ENCODE measurements around the gene SKOR2.

SKOR2 gene

DNA sequence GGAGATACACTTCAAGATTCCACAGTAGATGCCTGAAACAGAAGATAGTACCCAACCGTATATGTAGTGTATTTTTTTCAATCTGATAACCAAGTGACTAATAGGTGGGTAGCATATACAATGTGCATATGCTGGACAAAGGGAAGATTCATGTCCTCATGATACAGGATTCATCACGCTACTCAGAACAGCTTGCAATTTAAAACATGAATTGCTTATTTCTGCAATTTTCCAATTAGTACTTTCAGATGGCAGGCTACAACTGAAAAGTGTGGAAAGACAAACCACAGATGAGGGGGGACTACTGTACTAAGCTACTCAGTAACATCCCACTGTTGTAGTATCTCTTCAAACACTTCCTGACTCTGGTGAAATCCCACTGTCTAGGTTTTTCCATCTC lies 79.0 kb downstream of the SKOR2 start:
- H3K36me3 ChIP-seq (replicated peaks; ENCODE audit: low read depth, low read length) = peaks cover 23% of the 10 kb centered on the region
- TF ChIP-seq, protein P1, sequence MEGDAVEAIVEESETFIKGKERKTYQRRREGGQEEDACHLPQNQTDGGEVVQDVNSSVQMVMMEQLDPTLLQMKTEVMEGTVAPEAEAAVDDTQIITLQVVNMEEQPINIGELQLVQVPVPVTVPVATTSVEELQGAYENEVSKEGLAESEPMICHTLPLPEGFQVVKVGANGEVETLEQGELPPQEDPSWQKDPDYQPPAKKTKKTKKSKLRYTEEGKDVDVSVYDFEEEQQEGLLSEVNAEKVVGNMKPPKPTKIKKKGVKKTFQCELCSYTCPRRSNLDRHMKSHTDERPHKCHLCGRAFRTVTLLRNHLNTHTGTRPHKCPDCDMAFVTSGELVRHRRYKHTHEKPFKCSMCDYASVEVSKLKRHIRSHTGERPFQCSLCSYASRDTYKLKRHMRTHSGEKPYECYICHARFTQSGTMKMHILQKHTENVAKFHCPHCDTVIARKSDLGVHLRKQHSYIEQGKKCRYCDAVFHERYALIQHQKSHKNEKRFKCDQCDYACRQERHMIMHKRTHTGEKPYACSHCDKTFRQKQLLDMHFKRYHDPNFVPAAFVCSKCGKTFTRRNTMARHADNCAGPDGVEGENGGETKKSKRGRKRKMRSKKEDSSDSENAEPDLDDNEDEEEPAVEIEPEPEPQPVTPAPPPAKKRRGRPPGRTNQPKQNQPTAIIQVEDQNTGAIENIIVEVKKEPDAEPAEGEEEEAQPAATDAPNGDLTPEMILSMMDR (IDR thresholded peaks at IDR 0.05; ENCODE audit: low read depth, low read length) = no peak
- no peak for TF ChIP-seq EZH2phosphoT487 (IDR thresholded peaks at IDR 0.05; ENCODE audit: low read depth)
- no peak overlapping the region for H2AFZ ChIP-seq (ENCODE audit: low read depth, low read length)
- no peak overlapping the region for H3K27ac ChIP-seq (ENCODE audit: low read length)
- peaks cover 12% of the 10 kb centered on the region for H3K4me1 ChIP-seq (ENCODE audit: low read length)
- peaks cover 61% of the 10 kb centered on the region for H4K20me1 ChIP-seq (ENCODE audit: insufficient read depth, low read length)
- H3K4me2 ChIP-seq (ENCODE audit: low read length) = no peak overlapping the region
- H3K79me2 ChIP-seq (ENCODE audit: low read length) = peaks cover 85% of the 10 kb centered on the region
- no peaks in the 10 kb centered on the region for H3K27me3 ChIP-seq (ENCODE audit: low read depth, low read length)
- no peak overlapping the region for H3K4me3 ChIP-seq (ENCODE audit: low read length)
- no peak overlapping the region for H3K9ac ChIP-seq (ENCODE audit: low read length)
- H3K9me3 ChIP-seq (ENCODE audit: insufficient read depth, low read length) = no peaks in the 10 kb centered on the region

DNA sequence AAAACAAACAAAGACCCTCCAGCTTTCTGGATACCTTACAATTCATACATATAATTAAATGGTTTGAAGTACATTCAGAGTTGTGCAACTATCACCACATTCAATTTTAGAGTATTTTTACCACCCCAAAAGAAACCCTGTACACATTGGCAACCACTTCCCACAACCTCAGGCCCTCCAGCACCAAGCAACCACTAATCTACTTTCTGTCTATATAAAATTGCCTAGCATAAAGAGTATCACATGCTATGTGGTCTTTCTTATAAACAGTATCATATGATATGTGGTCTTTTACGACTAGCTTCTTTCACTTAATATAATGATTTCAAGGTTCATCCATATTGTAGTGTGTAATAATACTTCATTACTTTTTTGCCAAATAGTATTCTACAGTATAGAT lies 82.5 kb downstream of the SKOR2 start:
- H3K4me1 ChIP-seq (ENCODE audit: low read length) = peaks cover 6% of the 10 kb centered on the region
- no peaks in the 10 kb centered on the region for H3K27me3 ChIP-seq (ENCODE audit: low read depth, low read length)
- H3K4me3 ChIP-seq (ENCODE audit: low read length) = no peak overlapping the region
- H3K27ac ChIP-seq (ENCODE audit: low read length) = no peak overlapping the region
- TF ChIP-seq EZH2phosphoT487 (IDR thresholded peaks at IDR 0.05; ENCODE audit: low read depth) = no peak
- TF ChIP-seq, protein P1 (IDR thresholded peaks at IDR 0.05; ENCODE audit: low read depth, low read length) = no peak
- H3K4me2 ChIP-seq (ENCODE audit: low read length) = no peak overlapping the region
- no peak overlapping the region for H2AFZ ChIP-seq (ENCODE audit: low read depth, low read length)
- H3K9me3 ChIP-seq (ENCODE audit: insufficient read depth, low read length) = no peaks in the 10 kb centered on the region
- H4K20me1 ChIP-seq (ENCODE audit: insufficient read depth, low read length) = peaks cover 79% of the 10 kb centered on the region
- H3K9ac ChIP-seq (ENCODE audit: low read length) = no peak overlapping the region
- H3K36me3 ChIP-seq (replicated peaks; ENCODE audit: low read depth, low read length) = peaks cover 23% of the 10 kb centered on the region
- H3K79me2 ChIP-seq (ENCODE audit: low read length) = peaks cover 98% of the 10 kb centered on the region

DNA sequence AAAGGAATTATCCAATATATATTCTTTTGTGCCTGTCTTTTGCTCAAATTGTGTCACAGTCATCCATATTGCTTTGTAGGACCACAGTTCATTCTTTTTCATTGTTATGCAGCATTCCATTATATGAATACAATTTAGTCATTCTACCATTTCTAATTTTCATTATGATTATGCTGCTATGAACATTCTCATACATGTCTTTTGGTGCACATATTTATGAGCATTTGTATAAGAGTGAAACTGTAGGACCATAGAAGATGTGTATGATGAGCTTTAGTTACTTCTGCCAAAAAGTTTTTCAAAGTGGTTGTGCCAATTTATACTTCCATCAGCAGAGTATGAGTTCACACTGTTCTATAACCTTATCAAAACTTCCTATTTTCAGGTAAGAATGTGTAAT lies 83.0 kb downstream of the SKOR2 start:
- no peak overlapping the region for H3K9ac ChIP-seq (ENCODE audit: low read length)
- no peak overlapping the region for H2AFZ ChIP-seq (ENCODE audit: low read depth, low read length)

DNA sequence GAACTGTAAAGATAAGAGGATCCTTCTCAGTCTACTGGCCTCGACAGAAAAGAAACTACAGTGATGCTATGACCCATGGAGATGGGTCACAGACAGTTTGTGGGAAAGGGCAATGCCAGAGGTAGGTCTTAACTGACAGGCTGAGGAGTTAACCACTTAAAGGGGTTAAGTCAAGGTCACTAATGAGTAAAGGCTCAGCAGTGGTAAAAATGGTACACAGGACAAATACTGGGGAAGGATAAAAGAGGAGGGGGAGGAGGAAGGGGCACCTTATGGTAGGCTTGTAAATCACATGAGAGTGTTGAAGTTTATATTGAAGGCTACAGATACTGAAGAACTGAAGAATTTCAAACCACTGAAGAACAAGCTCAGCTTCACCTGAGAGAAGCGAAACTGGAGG lies 85.2 kb downstream of the SKOR2 start:
- Histone ChIP-seq H4K20me1 (ENCODE audit: insufficient read depth, low read length) (peaks cover 76% of the 10 kb centered on the region), H2AFZ (ENCODE audit: low read depth, low read length) (no peak overlapping the region), H3K36me3 (replicated peaks; ENCODE audit: low read depth, low read length) (peaks cover 15% of the 10 kb centered on the region), H3K4me3 (ENCODE audit: low read length) (no peak overlapping the region), H3K27me3 (ENCODE audit: low read depth, low read length) (no peaks in the 10 kb centered on the region), H3K4me2 (ENCODE audit: low read length) (no peak overlapping the region), H3K9me3 (ENCODE audit: insufficient read depth, low read length) (no peaks in the 10 kb centered on the region), H3K9ac (ENCODE audit: low read length) (no peak overlapping the region), H3K27ac (ENCODE audit: low read length) (no peak overlapping the region), H3K4me1 (ENCODE audit: low read length) (peaks cover 15% of the 10 kb centered on the region), H3K79me2 (ENCODE audit: low read length) (peaks cover 98% of the 10 kb centered on the region)
- TF ChIP-seq, protein P1 (IDR thresholded peaks at IDR 0.05; ENCODE audit: low read depth, low read length) = no peak
- TF ChIP-seq EZH2phosphoT487 (IDR thresholded peaks at IDR 0.05; ENCODE audit: low read depth) = no peak

More for the DNA sequence above, 83.0 kb downstream of the SKOR2 start:
- H3K9me3 ChIP-seq (ENCODE audit: insufficient read depth, low read length) = no peaks in the 10 kb centered on the region
- peaks cover 98% of the 10 kb centered on the region for H3K79me2 ChIP-seq (ENCODE audit: low read length)
- peaks cover 23% of the 10 kb centered on the region for H3K36me3 ChIP-seq (replicated peaks; ENCODE audit: low read depth, low read length)
- H3K27ac ChIP-seq (ENCODE audit: low read length) = no peak overlapping the region
- H3K4me3 ChIP-seq (ENCODE audit: low read length) = no peak overlapping the region
- TF ChIP-seq EZH2phosphoT487 (IDR thresholded peaks at IDR 0.05; ENCODE audit: low read depth) = no peak
- TF ChIP-seq, protein P1 (IDR thresholded peaks at IDR 0.05; ENCODE audit: low read depth, low read length) = no peak
- peaks cover 10% of the 10 kb centered on the region for H3K4me1 ChIP-seq (ENCODE audit: low read length)
- H3K4me2 ChIP-seq (ENCODE audit: low read length) = no peak overlapping the region
- H4K20me1 ChIP-seq (ENCODE audit: insufficient read depth, low read length) = peaks cover 79% of the 10 kb centered on the region
- no peaks in the 10 kb centered on the region for H3K27me3 ChIP-seq (ENCODE audit: low read depth, low read length)
